ENCODE measurements around the gene POLR3GL. TPM values are rescaled to one million over a fixed set of nuclear protein-coding genes. Genes with fewer than 3 reads are reported as not detected.

Gene POLR3GL
- total RNA-seq, 1 experiment from 2014 or later: 18.4 TPM

DNA sequence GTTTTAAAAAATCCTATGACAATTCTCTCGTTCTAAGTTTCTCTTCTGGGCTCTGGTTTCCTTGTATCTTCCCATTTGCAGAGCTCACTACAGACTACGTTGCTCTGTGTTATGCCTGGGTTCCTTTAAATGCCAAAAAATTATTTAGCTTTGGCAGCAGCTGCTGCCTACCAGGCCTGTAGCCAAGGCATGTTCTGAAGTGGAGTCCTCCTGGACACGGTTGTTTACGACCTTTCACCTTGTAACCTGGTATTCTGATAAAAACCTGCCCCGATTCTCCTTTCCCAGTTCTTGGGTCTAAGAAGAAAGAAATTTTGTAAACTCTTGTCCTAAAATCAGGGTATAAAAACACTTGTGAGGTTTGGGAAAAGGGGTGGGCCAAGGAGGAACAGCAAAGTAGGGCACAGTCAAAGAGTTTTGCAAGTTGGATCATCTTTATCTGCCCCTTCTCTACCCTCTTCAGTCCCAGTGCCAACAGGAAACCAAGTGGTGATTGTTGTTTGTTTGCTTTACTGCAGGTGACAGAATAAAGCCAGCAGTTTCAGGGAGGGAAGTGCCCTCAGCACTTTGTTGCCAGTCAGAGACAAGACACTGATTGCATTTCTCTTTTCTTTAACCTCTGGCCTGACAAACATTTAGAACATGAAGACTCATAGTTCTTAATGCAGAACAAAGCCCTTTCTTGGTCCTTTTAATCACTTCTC lies 35.0 kb downstream of the POLR3GL start:
- Histone ChIP-seq H3K4me3 (peak overlapping the region; percentile 4; the same call in 1 of the 2 replicates), H3K4me1 (peaks cover 24% of the 10 kb centered on the region), H3K9me3 (replicated peaks) (no peaks in the 10 kb centered on the region), H3K27ac (peak overlapping the region; percentile 77), H3K27me3 (no peaks in the 10 kb centered on the region), H3K36me3 (peaks cover 10% of the 10 kb centered on the region)
- DNase-seq: peak; percentile 46 to 67

DNA sequence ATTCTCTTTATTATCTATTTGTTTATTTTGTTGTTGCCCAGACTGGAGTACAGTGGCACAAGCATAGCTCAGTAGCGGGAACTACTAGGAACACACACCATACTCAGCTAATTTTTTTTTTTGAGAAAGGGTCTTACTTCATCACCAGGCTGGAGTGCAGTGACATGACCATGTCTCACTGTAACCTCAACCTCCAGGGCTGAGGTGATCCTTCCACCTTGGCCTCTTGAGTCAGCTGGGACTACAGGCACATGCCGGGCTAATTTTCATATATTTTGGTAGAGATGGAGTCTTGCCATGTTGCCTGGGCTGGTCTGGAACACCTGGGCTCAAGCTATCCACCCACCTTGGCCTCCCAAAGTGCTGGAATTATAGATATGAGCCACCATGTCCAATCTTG lies 37.2 kb downstream of the POLR3GL start:
- Histone ChIP-seq H3K9me3 (replicated peaks) (no peaks in the 10 kb centered on the region), H3K27me3 (no peaks in the 10 kb centered on the region), H3K4me1 (peaks cover 21% of the 10 kb centered on the region), H3K27ac (no peak overlapping the region), H3K4me3 (no peak overlapping the region), H3K36me3 (no peaks in the 10 kb centered on the region)
- no peak for DNase-seq

DNA sequence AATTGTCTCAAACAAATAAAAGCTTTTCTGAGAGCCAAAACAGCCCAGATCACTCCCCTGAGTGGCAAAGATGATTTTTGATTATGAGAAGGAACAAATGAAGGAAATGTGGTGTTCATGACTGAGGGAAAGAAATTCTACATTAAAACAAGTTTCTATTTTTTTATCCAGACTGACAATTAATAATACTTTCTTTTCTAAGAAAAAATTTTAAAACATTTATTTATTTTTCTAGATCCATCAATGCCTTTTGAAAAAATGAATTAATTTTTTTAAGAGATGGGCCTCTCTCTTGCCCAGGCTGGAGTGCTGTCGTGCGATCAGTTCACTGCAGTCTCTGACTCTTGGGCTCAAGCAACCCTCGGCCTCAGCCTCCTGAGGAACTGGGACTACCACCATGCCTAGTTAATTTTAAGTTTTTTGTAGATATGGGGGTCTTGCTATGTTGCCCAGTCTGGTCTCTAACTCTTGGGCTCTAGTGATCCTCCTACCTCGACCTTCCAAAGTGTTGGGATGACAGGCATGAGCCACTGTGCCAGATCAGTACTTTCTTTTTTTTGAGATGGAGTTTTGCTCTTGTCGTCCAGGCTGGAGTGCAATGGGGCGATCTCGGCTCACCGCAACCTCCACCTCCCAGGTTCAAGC lies 43.1 kb downstream of the POLR3GL start:
- Histone ChIP-seq H3K4me3 (no peak overlapping the region), H3K27me3 (no peaks in the 10 kb centered on the region), H3K27ac (no peak overlapping the region), H3K36me3 (no peaks in the 10 kb centered on the region), H3K4me1 (peaks cover 3% of the 10 kb centered on the region), H3K9me3 (replicated peaks) (no peaks in the 10 kb centered on the region)
- DNase-seq: no peak

DNA sequence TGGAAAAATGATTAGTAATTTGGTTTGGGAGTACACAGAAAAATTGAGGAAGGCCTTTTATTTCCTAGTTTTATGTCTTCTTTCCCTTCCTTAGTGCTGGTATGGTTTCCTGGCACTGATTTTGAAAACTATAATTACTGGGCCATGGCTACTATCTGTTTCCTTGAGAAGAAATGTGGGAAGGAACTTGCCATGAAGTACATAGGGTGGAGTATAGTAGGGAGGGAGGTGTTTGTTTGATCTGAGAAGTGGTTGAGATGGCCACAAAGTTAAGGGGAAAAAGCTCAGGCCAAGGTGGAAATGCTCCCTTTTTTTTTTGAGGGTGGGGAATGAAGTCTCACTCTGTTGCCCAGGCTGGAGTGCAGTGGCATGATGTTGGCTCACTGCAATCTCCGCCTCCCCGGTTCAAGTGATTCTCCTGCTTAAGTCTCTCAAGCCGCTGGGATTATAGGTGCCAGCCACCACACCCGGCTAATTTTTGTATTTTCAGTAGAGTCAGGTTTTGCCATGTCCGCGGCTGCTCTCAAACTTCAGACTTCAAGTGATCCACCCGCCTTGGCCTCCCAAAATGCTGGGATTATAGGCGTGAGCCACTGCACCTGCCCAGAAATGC lies 45.7 kb downstream of the POLR3GL start:
- Histone ChIP-seq H3K27me3 (no peaks in the 10 kb centered on the region), H3K4me3 (no peak overlapping the region), H3K9me3 (replicated peaks) (no peaks in the 10 kb centered on the region), H3K4me1 (peaks cover 6% of the 10 kb centered on the region), H3K27ac (no peak overlapping the region), H3K36me3 (no peaks in the 10 kb centered on the region)
- no peak for DNase-seq

DNA sequence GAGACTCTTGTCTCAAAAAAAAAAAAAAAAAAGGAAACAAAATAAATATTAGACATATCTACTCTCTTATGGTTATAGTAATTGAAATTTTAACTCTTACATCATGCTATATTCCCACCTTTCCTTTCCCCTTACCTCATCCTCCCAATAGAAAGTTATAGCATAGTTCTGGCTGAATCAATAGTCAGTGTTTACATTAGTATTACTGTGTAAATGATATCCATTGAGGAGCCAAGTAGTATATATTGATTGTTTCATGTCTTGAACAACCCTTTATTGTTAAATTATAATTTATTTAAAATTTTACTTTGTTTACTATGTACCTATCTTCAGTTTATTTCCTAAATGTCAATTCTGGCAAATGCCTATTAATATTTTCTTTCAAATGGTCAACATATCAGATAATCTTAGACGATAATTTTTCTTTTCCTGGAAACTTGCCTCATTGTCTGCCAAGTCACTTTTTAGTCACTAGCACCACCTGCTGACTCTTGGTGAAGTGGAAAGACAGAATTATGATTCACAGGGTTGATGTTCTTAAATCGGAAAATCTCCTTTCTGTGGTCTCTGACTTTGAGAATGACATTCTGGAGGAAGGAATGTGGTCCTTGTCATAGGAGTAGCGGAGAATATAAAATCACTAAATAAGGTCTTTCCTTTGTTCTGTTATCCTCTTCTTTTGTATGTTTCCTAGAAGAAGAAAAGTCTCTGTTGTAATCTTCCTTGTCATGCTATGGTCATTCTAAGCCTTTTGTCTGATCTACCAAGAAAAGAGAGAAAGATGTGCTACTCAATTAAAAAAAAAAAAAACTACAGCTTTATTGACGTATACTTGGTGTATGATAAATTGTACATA lies 48.4 kb downstream of the POLR3GL start:
- Histone ChIP-seq H3K27me3 (no peaks in the 10 kb centered on the region), H3K27ac (no peak overlapping the region), H3K9me3 (replicated peaks) (no peaks in the 10 kb centered on the region), H3K4me3 (no peak overlapping the region), H3K4me1 (peaks cover 3% of the 10 kb centered on the region), H3K36me3 (no peaks in the 10 kb centered on the region)
- peak; percentile 41 to 80 for DNase-seq

DNA sequence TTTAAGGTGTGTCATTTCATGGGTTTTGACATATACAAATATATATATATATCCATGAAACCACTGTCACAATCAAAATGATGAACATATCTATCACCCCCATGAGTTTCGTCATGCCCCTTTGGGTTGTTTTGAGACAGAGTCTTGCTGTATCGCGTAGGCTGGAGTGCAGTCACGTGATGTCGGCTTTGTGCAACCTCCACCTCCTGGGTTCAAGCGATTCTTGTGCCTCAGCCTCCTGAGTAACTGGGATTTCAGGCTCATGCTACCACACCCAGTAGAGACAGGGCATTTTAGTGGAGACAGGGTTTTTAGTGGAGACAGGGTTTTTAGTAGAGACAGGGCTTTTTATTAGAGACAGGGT lies 49.1 kb downstream of the POLR3GL start:
- Histone ChIP-seq H3K4me1 (peaks cover 3% of the 10 kb centered on the region), H3K36me3 (no peaks in the 10 kb centered on the region), H3K27me3 (no peaks in the 10 kb centered on the region), H3K9me3 (replicated peaks) (no peaks in the 10 kb centered on the region), H3K27ac (no peak overlapping the region), H3K4me3 (no peak overlapping the region)
- DNase-seq: no peak

DNA sequence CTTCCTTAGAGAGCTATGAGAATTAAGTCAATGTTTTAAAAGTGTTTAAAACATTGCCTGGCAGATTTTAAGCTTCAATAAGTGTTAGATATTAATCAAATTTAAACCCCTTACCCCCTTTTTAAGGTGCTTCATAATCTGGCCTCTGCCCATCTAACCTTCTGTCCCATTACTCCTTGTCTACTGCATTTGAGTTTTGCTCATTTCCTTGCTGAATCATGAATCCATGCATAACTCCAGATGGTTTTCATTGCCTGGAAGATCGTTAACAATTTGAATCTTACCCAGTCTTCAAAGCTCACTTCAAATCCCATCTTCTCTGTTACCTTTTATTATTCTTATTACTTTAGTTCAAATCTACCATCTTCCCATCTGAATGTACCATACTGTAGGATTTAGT lies 52.4 kb downstream of the POLR3GL start:
- peaks cover 18% of the 10 kb centered on the region for H3K4me1 ChIP-seq
- no peaks in the 10 kb centered on the region for H3K27me3 ChIP-seq
- no peaks in the 10 kb centered on the region for H3K36me3 ChIP-seq
- H3K27ac ChIP-seq: no peak overlapping the region
- H3K9me3 ChIP-seq (replicated peaks): no peaks in the 10 kb centered on the region; the same call in 1 of the 2 replicates
- no peak overlapping the region for H3K4me3 ChIP-seq
- DNase-seq: no peak

DNA sequence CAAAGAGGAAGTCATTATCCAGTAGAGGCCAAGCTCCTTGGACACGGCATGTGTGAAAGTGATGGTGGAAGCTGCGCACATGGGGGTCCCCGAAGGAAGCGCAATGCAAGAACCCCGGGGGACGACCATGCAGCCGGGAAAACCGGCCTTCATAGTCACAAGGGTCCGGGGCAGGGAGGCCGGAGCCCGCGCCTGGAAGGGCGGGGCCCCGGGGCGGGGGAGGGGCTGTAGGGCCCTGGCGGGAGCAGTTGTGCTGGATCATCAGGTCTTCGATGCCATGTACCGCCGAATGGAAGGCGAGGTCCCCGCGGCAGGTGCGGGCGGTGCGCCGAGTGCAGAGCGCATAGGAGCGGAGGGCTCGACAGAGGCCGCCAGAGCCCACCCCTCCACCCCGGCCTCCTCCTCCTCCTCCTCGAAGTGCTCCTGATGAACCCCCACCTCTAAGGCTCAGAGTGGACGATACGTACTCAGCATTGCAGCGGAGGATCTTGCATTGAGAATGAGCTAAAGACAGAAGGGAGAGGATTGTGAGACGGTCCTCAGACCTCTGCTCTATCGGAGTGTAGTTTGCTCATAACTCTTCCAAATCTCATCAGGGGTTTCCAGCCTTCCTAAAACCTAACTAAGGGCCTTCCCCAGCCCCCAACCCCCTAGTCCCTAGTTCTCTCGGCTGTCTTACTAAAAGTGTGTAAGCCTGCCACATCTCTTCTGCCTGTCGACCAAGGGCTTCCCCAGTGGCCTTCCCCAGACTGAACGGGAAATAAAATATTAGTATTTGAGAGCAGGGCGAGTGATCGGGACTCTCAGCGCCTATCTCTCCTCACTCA lies 55.0 kb downstream of the POLR3GL start:
- Histone ChIP-seq H3K4me3 (no peak overlapping the region), H3K27ac (no peak overlapping the region), H3K4me1 (peaks cover 21% of the 10 kb centered on the region)

DNA sequence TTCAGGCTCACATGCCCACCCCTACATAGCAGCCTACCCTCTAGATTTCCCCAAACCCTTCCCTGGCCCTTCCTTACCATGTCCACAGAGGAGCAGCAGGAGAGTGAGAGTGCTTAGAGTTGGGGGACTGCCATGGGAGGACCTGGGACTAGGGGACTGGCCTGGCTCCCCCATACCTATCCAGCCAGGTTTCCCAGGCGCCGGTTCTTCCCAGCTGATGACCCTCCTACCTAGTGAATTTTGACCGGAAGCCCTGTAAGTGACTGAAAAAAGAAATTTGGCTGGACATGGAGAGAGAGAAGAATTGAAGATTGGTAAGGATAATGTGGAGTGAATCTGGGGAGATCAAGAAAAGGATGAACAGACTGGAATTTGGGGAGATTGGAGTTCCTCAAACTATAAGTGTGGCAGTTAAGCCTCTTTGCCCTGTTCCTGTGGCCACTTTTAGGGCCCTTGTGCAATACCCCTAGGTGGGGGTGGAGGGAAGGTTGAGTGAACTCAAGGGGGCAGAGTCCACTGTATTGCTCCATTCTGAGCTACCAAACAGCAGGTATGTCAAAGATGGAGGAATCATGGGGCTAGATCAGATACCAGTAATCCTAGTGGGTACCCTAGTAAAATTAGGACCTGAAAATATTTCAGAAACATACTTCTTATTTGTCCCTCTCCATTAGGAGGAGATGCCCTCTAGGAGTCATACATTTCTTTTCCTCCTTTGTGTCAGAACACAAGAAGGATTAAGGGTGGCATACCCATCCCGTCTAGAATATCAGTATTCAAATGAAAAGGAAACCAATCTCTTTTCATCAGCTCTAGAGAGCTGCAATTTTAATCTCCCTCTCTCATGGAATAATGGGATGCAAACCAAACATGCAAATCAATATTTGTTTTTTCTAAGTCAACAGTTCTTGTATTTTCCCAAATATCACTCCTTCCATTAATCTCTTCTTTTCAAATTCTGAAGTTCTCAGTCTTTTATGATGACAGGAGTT lies 55.9 kb downstream of the POLR3GL start:
- H3K27me3 ChIP-seq: no peaks in the 10 kb centered on the region
- DNase-seq: no peak
- no peaks in the 10 kb centered on the region for H3K36me3 ChIP-seq
- H3K9me3 ChIP-seq (replicated peaks): no peaks in the 10 kb centered on the region; the same call in 1 of the 2 replicates
- H3K4me1 ChIP-seq: peaks cover 21% of the 10 kb centered on the region
- H3K4me3 ChIP-seq: no peak overlapping the region
- no peak overlapping the region for H3K27ac ChIP-seq

More for the DNA sequence above, 55.0 kb downstream of the POLR3GL start:
- H3K9me3 ChIP-seq (replicated peaks): no peaks in the 10 kb centered on the region; the same call in 1 of the 2 replicates
- no peak for DNase-seq
- H3K27me3 ChIP-seq: no peaks in the 10 kb centered on the region
- no peaks in the 10 kb centered on the region for H3K36me3 ChIP-seq

DNA sequence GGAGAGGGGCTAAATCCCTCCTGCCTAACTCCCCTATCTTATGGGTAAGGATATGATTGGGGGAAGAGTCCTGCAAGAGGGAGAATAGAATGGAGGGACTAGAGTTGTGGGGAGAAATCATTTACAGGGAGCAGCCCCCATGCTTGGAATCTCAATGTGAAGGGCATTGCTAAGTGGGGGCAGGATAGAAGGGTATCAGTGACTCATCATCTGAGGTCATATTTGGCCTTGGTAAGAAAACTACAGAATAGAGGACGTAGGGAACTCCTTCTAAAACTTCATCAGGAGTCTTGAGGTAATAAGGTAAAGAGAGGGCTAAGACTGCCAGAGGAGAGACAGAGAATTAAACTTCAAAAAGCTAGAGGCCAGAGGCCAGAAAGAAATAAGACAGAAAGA lies 56.6 kb downstream of the POLR3GL start:
- no peaks in the 10 kb centered on the region; the same call in 1 of the 2 replicates for H3K9me3 ChIP-seq (replicated peaks)
- no peak overlapping the region for H3K27ac ChIP-seq
- no peaks in the 10 kb centered on the region for H3K36me3 ChIP-seq
- H3K4me1 ChIP-seq: peaks cover 21% of the 10 kb centered on the region
- no peaks in the 10 kb centered on the region for H3K27me3 ChIP-seq
- no peak overlapping the region for H3K4me3 ChIP-seq
- DNase-seq: no peak

DNA sequence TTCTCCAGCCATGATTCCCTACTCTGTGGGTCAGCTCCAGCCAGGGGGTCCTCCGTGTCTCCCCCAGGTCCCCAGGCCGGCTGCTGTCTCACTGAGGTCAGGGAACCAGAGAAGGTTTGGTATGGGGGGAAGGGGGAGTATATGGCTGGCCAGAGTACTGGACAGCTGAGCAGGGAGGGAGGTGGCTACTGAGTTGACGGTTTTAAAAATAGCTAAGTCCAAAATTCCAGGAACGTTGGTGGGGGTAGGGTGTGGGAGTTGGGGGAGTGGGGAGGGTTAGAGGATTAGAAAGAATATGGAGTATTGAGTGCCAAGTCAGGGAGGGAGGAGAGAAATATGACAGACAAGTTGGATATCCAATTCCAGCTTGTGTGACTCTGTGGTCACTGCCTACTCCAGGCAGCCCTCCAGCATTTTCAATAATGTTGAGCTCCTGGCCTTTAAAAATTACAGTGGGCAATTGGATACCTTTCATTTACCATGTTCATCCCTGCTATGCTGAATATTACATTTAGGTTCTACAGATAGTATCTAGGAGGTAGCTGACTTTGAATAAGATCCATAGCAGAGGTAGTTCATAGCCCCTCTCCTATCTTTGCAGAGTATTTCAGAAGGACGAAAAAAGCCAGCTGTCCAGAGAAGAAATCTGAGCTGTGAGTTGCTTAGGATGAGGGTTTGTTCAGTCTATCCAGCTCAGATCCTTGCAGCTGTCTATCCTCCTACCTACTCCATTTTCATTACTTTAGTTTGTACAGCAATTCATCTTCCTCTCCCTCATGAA lies 57.3 kb downstream of the POLR3GL start, which contains the start of gene HJV:
Gene HJV, minus strand, starts transcription at position 114 of the 781 bp plus-strand sequence. CDS start 1,504 bp downstream, outside the sequence.
- Histone ChIP-seq H3K36me3 (no peaks in the 10 kb centered on the region), H3K27ac (peak within 1 kb of the TSS; percentile 23), H3K27me3 (no peaks in the 10 kb centered on the region), H3K4me3 (no peak within 1 kb of the TSS), H3K4me1 (peaks cover 21% of the 10 kb centered on the region), H3K9me3 (replicated peaks) (no peaks in the 10 kb centered on the region; the same call in 1 of the 2 replicates)
- peak; percentile 38 to 79 for DNase-seq

DNA sequence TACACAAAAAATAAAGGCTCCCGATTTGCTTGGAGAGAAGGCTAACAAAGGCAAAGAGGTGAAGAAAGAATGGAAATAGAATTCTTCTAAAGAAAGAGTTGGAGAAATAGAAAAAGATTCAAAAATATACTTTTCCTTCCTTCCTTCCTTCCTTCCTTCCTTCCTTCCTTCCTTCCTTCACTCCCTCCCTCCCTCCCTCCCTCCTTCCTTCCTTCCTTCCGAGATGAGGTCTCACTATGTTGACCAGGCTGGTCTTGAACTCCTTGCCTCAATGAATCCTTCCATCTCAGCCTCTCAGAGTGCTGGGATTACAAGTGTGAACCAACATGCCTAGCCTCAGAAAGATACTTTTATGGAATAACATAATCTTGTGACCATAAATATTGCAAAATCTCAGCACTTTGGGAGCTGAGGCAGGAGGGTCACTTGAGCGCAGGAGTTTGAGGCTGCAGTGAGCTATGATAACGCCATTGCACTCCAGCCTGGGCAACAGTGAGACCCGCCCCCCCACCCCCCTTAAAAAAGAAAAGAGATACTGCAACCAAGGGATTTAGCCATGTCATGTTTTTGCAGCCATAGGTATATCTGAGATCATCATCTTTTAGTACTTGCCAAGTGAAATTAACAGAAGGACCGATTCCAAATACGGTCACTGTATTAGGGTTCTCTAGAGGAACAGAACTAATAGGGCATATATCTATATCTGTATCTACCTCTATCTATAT lies 58.1 kb downstream of the POLR3GL start:
- Histone ChIP-seq H3K27me3 (no peaks in the 10 kb centered on the region), H3K4me3 (no peak overlapping the region), H3K36me3 (no peaks in the 10 kb centered on the region), H3K27ac (peak overlapping the region; percentile 23), H3K4me1 (peaks cover 21% of the 10 kb centered on the region), H3K9me3 (replicated peaks) (no peaks in the 10 kb centered on the region; the same call in 1 of the 2 replicates)
- DNase-seq: no peak

Data from SJCRH30 (cell line).